ENCODE measurements around the gene ABHD2. TPM values are rescaled to one million over a fixed set of nuclear protein-coding genes. Genes with fewer than 3 reads are reported as not detected.

Gene ABHD2
- total RNA-seq, 4 donors from 2014 or later, result 53.3 to 110 (median 68.6) TPM

GRCh38 chr15:89127054-89127702, 38.9 kb downstream of the ABHD2 start:
- TF ChIP-seq, protein P1, sequence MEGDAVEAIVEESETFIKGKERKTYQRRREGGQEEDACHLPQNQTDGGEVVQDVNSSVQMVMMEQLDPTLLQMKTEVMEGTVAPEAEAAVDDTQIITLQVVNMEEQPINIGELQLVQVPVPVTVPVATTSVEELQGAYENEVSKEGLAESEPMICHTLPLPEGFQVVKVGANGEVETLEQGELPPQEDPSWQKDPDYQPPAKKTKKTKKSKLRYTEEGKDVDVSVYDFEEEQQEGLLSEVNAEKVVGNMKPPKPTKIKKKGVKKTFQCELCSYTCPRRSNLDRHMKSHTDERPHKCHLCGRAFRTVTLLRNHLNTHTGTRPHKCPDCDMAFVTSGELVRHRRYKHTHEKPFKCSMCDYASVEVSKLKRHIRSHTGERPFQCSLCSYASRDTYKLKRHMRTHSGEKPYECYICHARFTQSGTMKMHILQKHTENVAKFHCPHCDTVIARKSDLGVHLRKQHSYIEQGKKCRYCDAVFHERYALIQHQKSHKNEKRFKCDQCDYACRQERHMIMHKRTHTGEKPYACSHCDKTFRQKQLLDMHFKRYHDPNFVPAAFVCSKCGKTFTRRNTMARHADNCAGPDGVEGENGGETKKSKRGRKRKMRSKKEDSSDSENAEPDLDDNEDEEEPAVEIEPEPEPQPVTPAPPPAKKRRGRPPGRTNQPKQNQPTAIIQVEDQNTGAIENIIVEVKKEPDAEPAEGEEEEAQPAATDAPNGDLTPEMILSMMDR (IDR thresholded peaks at IDR 0.05), result no peak
- DNase-seq (ENCODE audit: low spot score) (no peak), ATAC-seq (ENCODE audit: low FRiP score) (peak; percentile 20)

DNA sequence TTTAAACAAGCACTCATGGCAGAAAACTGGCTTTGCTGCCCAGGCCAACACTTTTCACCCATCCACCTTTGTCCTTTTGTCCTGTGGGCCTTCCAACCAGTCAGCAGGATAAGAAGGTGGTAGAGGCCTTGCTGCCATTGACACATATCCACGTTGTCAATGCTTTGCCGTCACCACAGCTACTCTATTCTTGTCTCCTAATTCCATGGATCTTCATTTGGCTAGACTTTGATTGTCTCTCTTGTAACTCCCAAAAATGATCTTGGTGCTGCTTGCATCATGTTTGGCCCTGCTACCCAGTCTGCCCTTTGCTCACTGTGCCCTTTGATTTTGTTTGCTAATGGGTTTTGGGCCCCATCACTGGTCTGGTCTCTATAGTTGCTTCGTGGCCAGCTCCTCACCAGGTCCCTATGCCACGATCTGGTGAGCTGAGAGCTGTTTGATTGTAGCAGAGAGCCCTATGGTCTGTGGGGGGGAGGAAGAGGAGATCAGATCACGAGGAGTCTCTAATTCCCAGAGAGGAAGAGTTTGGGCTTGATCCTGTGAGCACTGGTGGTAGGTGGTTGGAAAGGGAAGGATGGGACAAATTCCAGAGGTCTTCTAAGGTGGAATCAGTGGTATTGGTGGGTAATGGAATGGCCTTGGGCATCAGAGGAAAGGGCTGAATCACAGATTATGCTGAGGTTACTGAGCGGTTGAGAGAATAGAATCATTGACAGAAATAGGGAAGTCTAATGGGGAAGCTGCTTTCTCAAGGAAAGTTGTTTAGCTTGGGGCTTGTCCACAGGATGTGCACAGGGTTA, 40.3 kb downstream of the ABHD2 start:
- DNase-seq (ENCODE audit: low spot score) (no peak), ATAC-seq (ENCODE audit: low FRiP score) (no peak)
- TF ChIP-seq, protein P1 (IDR thresholded peaks at IDR 0.05), result no peak

- peak; percentile 61 for ATAC-seq (ENCODE audit: low FRiP score)
Observed at GRCh38 chr15:89129123-89129815, 41.0 kb downstream of the ABHD2 start.

GRCh38 chr15:89129816-89130134, 41.5 kb downstream of the ABHD2 start:
- no peak for ATAC-seq (ENCODE audit: low FRiP score)
- no peak for DNase-seq (ENCODE audit: low spot score)
- TF ChIP-seq, protein P1 (IDR thresholded peaks at IDR 0.05), result no peak

More at GRCh38 chr15:89129123-89129815, 41.0 kb downstream of the ABHD2 start:
- TF ChIP-seq, protein P1 (IDR thresholded peaks at IDR 0.05), result peak in 1 of 3 donors; percentile 49
- DNase-seq (ENCODE audit: low spot score), result no peak

GRCh38 chr15:89130201-89130600, 41.9 kb downstream of the ABHD2 start:
- DNase-seq (ENCODE audit: low spot score) (no peak), ATAC-seq (ENCODE audit: low FRiP score) (no peak)
- TF ChIP-seq, protein P1 (IDR thresholded peaks at IDR 0.05), result no peak

GRCh38 chr15:89131731-89132130, 43.5 kb downstream of the ABHD2 start:
- TF ChIP-seq, protein P1 (IDR thresholded peaks at IDR 0.05), result no peak
- ATAC-seq (ENCODE audit: low FRiP score), result no peak
- no peak for DNase-seq (ENCODE audit: low spot score)

Data from omental fat pad (tissue), 4 donors.